ENCODE results near the gene KLRK1. TPM values are rescaled to one million over a fixed set of nuclear protein-coding genes. Genes with fewer than 3 reads are reported as not detected.
"Not testable (repeated sequence)": the region's sequence is repeated elsewhere in the genome, so short reads cannot be mapped to it uniquely, and the experiment has no call there.

KLRK1 gene
- total RNA-seq, result not detected in 2 replicates
- long read RNA-seq, result 0 reads

- Mint-ChIP-seq H3K27ac (no peak within 1 kb of the TSS), H3K4me1 (ENCODE audit: low read depth) (peaks cover 4% of the 10 kb centered on the region), H3K9me3 (ENCODE audit: low read depth) (peaks cover 2% of the 10 kb centered on the region), H3K27me3 (no peaks in the 10 kb centered on the region), H3K4me3 (ENCODE audit: low read depth) (no peak within 1 kb of the TSS), H3K36me3 (ENCODE audit: insufficient read depth) (peaks cover 2% of the 10 kb centered on the region)
- DNase-seq (ENCODE audit: low spot score, unreplicated experiment), result no peak
- TF ChIP-seq, protein P1, sequence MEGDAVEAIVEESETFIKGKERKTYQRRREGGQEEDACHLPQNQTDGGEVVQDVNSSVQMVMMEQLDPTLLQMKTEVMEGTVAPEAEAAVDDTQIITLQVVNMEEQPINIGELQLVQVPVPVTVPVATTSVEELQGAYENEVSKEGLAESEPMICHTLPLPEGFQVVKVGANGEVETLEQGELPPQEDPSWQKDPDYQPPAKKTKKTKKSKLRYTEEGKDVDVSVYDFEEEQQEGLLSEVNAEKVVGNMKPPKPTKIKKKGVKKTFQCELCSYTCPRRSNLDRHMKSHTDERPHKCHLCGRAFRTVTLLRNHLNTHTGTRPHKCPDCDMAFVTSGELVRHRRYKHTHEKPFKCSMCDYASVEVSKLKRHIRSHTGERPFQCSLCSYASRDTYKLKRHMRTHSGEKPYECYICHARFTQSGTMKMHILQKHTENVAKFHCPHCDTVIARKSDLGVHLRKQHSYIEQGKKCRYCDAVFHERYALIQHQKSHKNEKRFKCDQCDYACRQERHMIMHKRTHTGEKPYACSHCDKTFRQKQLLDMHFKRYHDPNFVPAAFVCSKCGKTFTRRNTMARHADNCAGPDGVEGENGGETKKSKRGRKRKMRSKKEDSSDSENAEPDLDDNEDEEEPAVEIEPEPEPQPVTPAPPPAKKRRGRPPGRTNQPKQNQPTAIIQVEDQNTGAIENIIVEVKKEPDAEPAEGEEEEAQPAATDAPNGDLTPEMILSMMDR (IDR thresholded peaks at IDR 0.05; ENCODE audit: unreplicated experiment), result no peak
These were observed at the start of gene KLRK1 for GRCh38 chr12:10389904-10390303. TSS of gene KLRK1 (minus strand) at chr12:10390041. CDS start at chr12:10388810, 1,231 bp downstream.

DNA sequence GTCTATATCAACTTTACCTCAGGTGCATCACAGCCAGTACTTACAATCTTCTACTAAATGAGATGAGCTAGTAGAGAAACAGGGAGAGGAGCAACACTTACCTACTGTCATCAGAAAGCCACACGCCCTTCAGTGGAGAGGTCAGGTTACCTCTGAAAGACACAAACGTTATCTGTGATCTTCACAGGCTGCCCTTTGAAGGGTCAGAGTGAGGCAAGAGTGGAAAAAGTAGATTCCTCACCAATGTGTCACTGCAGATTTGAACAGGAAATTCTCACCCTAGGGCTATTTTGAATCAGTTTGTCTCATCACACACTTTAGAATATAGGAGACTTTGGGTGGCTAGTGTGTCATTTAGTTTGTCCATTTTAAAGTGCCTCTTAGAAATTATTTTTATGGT is 47.8 kb upstream of the KLRK1 start:
- H3K4me3 Mint-ChIP-seq (ENCODE audit: low read depth); H3K4me1 Mint-ChIP-seq (ENCODE audit: low read depth); H3K36me3 Mint-ChIP-seq (ENCODE audit: insufficient read depth); H3K27me3 Mint-ChIP-seq; H3K27ac Mint-ChIP-seq; H3K9me3 Mint-ChIP-seq (ENCODE audit: low read depth); DNase-seq (ENCODE audit: low spot score, unreplicated experiment): not testable (repeated sequence)

GRCh38 chr12:10435816-10436215 is 46.0 kb upstream of the KLRK1 start, which contains the start of gene KLRC2:
TSS of gene KLRC2 (minus strand) at chr12:10436010. CDS start at chr12:10435986, 24 bp downstream.
- H3K9me3 Mint-ChIP-seq (ENCODE audit: low read depth); DNase-seq (ENCODE audit: low spot score, unreplicated experiment); H3K36me3 Mint-ChIP-seq (ENCODE audit: insufficient read depth); H3K4me3 Mint-ChIP-seq (ENCODE audit: low read depth); H3K27ac Mint-ChIP-seq; H3K4me1 Mint-ChIP-seq (ENCODE audit: low read depth); H3K27me3 Mint-ChIP-seq: not testable (repeated sequence)

GRCh38 chr12:10430623-10431022 is 40.8 kb upstream of the KLRK1 start:
- not testable (repeated sequence) for DNase-seq (ENCODE audit: low spot score, unreplicated experiment); H3K27ac Mint-ChIP-seq; H3K9me3 Mint-ChIP-seq (ENCODE audit: low read depth); H3K4me1 Mint-ChIP-seq (ENCODE audit: low read depth); H3K36me3 Mint-ChIP-seq (ENCODE audit: insufficient read depth); H3K4me3 Mint-ChIP-seq (ENCODE audit: low read depth); H3K27me3 Mint-ChIP-seq

GRCh38 chr12:10425938-10426337 is 36.1 kb upstream of the KLRK1 start:
- not testable (repeated sequence) for H3K27ac Mint-ChIP-seq; H3K27me3 Mint-ChIP-seq; H3K9me3 Mint-ChIP-seq (ENCODE audit: low read depth); H3K4me3 Mint-ChIP-seq (ENCODE audit: low read depth); H3K4me1 Mint-ChIP-seq (ENCODE audit: low read depth); H3K36me3 Mint-ChIP-seq (ENCODE audit: insufficient read depth); DNase-seq (ENCODE audit: low spot score, unreplicated experiment)

- DNase-seq (ENCODE audit: low spot score, unreplicated experiment); H3K9me3 Mint-ChIP-seq (ENCODE audit: low read depth); H3K4me1 Mint-ChIP-seq (ENCODE audit: low read depth); H3K36me3 Mint-ChIP-seq (ENCODE audit: insufficient read depth); H3K27ac Mint-ChIP-seq; H3K4me3 Mint-ChIP-seq (ENCODE audit: low read depth); H3K27me3 Mint-ChIP-seq: not testable (repeated sequence)
These were observed 34.5 kb upstream of the KLRK1 start for GRCh38 chr12:10424260-10424899.

DNA sequence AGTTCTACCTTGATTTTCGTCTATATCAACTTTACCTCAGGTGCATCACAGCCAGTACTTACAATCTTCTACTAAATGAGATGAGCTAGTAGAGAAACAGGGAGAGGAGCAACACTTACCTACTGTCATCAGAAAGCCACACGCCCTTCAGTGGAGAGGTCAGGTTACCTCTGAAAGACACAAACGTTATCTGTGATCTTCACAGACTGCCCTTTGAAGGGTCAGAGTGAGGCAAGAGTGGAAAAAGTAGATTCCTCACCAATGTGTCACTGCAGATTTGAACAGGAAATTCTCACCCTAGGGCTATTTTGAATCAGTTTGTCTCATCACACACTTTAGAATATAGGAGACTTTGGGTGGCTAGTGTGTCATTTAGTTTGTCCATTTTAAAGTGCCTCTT is 32.3 kb upstream of the KLRK1 start:
- not testable (repeated sequence) for DNase-seq (ENCODE audit: low spot score, unreplicated experiment); H3K9me3 Mint-ChIP-seq (ENCODE audit: low read depth); H3K27me3 Mint-ChIP-seq; H3K27ac Mint-ChIP-seq; H3K36me3 Mint-ChIP-seq (ENCODE audit: insufficient read depth); H3K4me3 Mint-ChIP-seq (ENCODE audit: low read depth); H3K4me1 Mint-ChIP-seq (ENCODE audit: low read depth)

GRCh38 chr12:10420334-10420733 is 30.5 kb upstream of the KLRK1 start, which contains the start of gene KLRC3:
TSS of gene KLRC3 (minus strand) at chr12:10420595. CDS start at chr12:10420550, 45 bp downstream.
- H3K27ac Mint-ChIP-seq; H3K36me3 Mint-ChIP-seq (ENCODE audit: insufficient read depth); H3K4me3 Mint-ChIP-seq (ENCODE audit: low read depth): not testable (repeated sequence)

DNA sequence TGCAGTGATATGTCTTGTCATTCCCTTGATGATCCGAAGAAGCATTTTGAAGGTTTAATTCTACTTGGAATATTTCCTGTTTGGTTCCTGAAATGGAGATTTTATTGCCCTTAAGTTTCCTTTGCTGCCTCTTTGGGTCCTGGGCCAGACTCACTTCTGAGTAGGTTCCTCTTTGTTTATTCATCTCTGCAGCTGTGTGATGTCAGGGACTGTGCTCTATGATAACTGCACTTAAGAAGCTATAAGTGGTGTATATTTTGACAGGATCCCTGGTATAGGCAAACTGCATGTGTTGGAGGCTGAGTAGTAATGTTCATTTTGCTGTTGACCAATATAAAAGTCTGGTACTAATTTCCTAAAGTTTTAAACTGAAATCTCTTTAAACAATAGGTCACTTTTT is 19.6 kb upstream of the KLRK1 start, which contains the start of gene KLRC4:
Gene KLRC4, minus strand, starts transcription at position 366 of the 400 bp plus-strand sequence. Its CDS starts 182 bp downstream, at position 184.
- H3K27ac Mint-ChIP-seq, result no peak within 1 kb of the TSS
- TF ChIP-seq, protein P1 (IDR thresholded peaks at IDR 0.05; ENCODE audit: unreplicated experiment), result no peak
- H3K27me3 Mint-ChIP-seq, result no peaks in the 10 kb centered on the region
- no peaks in the 10 kb centered on the region for H3K36me3 Mint-ChIP-seq (ENCODE audit: insufficient read depth)
- H3K4me1 Mint-ChIP-seq (ENCODE audit: low read depth), result no peaks in the 10 kb centered on the region
- no peak within 1 kb of the TSS for H3K4me3 Mint-ChIP-seq (ENCODE audit: low read depth)
- DNase-seq (ENCODE audit: low spot score, unreplicated experiment), result no peak
- peaks cover 7% of the 10 kb centered on the region for H3K9me3 Mint-ChIP-seq (ENCODE audit: low read depth)

More at GRCh38 chr12:10420334-10420733, 30.5 kb upstream of the KLRK1 start, which contains the start of gene KLRC3:
- not testable (repeated sequence) for DNase-seq (ENCODE audit: low spot score, unreplicated experiment); H3K27me3 Mint-ChIP-seq; H3K4me1 Mint-ChIP-seq (ENCODE audit: low read depth); H3K9me3 Mint-ChIP-seq (ENCODE audit: low read depth)

All from progenitor cell of endocrine pancreas (in vitro differentiated cells).